HS-27A (cell line): ENCODE data around the gene NUP35.

Source experiments
- DNase-seq: peaks from one replicate; pipeline ENCODE4 v3.0.0-alpha.2; 2012; ENCODE audit warnings: low read depth, missing footprints

NUP35 gene

DNA sequence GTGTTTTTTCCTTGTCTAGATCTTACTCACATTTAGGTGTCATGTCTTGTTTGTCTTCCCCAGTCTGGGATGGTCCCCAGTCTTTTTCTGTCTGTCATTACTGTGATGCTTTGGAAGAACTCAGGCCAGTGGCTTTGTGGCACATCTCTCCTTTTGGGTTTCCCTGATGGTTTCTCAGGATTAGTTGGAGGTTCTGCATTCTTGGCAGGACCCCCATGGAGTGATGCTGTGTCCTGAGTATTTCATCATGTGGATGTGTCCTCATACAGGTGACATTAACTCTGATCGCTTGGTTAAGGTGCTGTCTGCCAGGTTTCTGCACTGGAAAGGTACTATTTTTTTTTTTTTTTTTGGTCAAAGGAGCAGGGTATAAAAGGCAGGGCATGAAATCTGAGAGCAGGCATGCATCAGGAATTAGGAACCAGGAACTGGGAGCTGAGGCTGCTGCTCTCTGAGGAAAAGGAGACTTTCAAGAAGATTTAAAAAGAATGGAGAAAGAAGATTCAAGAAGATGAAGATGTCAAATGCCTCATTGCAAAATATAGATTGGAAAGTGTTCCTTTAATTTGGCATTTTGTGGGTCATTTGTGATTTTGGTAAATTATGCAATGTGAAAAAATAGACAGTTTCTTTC lies 85.3 kb downstream of the NUP35 start:
- no peak for DNase-seq
